ENCODE data around the gene SUPT20HL1. TPM values are rescaled to one million over a fixed set of nuclear protein-coding genes. Genes with fewer than 3 reads are reported as not detected.

Gene SUPT20HL1
- total and polyA plus RNA-seq, 2 experiments from 2014 or later = not detected

GRCh38 chrX:24334461-24334860 lies 26.0 kb upstream of the SUPT20HL1 start:
- no peak for DNase-seq (ENCODE audit: low spot score)
- H3K4me3 Mint-ChIP-seq = no peak overlapping the region
- no peaks in the 10 kb centered on the region for H3K9me2 ChIP-seq (ENCODE audit: insufficient read depth)
- H3F3A ChIP-seq (replicated peaks; ENCODE audit: low read depth) = no peaks in the 10 kb centered on the region
- H3K36me3 Mint-ChIP-seq (ENCODE audit: low read depth) = no peaks in the 10 kb centered on the region
- no peak for ATAC-seq
- H2AFZ ChIP-seq = no peak overlapping the region
- no peak overlapping the region for H3K4me3 ChIP-seq
- no peaks in the 10 kb centered on the region for H3K79me2 ChIP-seq (replicated peaks; ENCODE audit: insufficient read depth)
- no peaks in the 10 kb centered on the region for H3K36me3 ChIP-seq (ENCODE audit: insufficient read depth)
- no peak overlapping the region for H3K27ac Mint-ChIP-seq
- no peaks in the 10 kb centered on the region for H3K4me1 ChIP-seq (ENCODE audit: insufficient read depth)
- no peak overlapping the region for H3K4me2 ChIP-seq
- no peaks in the 10 kb centered on the region for H3K27me3 ChIP-seq (ENCODE audit: insufficient read depth)
- no peaks in the 10 kb centered on the region for H3K9me3 Mint-ChIP-seq
- no peak overlapping the region for H3K27ac ChIP-seq (ENCODE audit: low read depth)
- TF ChIP-seq ETS1 (IDR thresholded peaks at IDR 0.05) (no peak), CTCF (conservative IDR thresholded peaks at IDR 0.05; ENCODE audit: low read depth in 2 of 2) (no peak), NANOG (IDR thresholded peaks at IDR 0.05; ENCODE audit: borderline replicate concordance) (no peak), ZNF114 (CRISPR knock-in tag; IDR thresholded peaks at IDR 0.05) (no peak), EZH2phosphoT487 (IDR thresholded peaks at IDR 0.05; ENCODE audit: unreplicated experiment) (no peak), CREB1 (CRISPR knock-in tag; IDR thresholded peaks at IDR 0.05; ENCODE audit: low read depth) (no peak), ZNF462 (CRISPR knock-in tag; IDR thresholded peaks at IDR 0.05) (no peak), POLR2AphosphoS5 (IDR thresholded peaks at IDR 0.05; ENCODE audit: low read depth) (no peak), EZH2 (IDR thresholded peaks at IDR 0.05; ENCODE audit: low read depth, unreplicated experiment) (no peak), STAT1 (IDR thresholded peaks at IDR 0.05; ENCODE audit: unreplicated experiment) (no peak), JUNB (IDR thresholded peaks at IDR 0.05; ENCODE audit: unreplicated experiment) (no peak), ZNF331 (CRISPR knock-in tag; IDR thresholded peaks at IDR 0.05; ENCODE audit: low read depth) (no peak)
- TF ChIP-seq, protein P1, sequence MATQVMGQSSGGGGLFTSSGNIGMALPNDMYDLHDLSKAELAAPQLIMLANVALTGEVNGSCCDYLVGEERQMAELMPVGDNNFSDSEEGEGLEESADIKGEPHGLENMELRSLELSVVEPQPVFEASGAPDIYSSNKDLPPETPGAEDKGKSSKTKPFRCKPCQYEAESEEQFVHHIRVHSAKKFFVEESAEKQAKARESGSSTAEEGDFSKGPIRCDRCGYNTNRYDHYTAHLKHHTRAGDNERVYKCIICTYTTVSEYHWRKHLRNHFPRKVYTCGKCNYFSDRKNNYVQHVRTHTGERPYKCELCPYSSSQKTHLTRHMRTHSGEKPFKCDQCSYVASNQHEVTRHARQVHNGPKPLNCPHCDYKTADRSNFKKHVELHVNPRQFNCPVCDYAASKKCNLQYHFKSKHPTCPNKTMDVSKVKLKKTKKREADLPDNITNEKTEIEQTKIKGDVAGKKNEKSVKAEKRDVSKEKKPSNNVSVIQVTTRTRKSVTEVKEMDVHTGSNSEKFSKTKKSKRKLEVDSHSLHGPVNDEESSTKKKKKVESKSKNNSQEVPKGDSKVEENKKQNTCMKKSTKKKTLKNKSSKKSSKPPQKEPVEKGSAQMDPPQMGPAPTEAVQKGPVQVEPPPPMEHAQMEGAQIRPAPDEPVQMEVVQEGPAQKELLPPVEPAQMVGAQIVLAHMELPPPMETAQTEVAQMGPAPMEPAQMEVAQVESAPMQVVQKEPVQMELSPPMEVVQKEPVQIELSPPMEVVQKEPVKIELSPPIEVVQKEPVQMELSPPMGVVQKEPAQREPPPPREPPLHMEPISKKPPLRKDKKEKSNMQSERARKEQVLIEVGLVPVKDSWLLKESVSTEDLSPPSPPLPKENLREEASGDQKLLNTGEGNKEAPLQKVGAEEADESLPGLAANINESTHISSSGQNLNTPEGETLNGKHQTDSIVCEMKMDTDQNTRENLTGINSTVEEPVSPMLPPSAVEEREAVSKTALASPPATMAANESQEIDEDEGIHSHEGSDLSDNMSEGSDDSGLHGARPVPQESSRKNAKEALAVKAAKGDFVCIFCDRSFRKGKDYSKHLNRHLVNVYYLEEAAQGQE (IDR thresholded peaks at IDR 0.05; ENCODE audit: unreplicated experiment) = no peak
- no peaks in the 10 kb centered on the region for H3K4me1 Mint-ChIP-seq
- no peaks in the 10 kb centered on the region for H4K20me1 ChIP-seq (replicated peaks; ENCODE audit: insufficient read depth)
- H3K27me3 Mint-ChIP-seq (ENCODE audit: insufficient read depth, low read depth, poor library complexity) = no peaks in the 10 kb centered on the region

Data from GM23338 (cell line).